Esophagus squamous epithelium (tissue), 4 donors: ENCODE data around the gene UTP14A.

Source experiments
- POLR2A ChIP-seq, 4 donors: fragments of 450-650 bp; IDR thresholded peaks; one replicate each; pipeline ENCODE4 v1.6.1; 2017; ENCODE audit warnings: antibody characterized with exemption in 4 of 4, mild to moderate bottlenecking in 4 of 4, moderate library complexity in 3 of 4
- TF ChIP-seq, protein P1 (sequence below), 6 experiments: fragments of 450-650 bp in 4 of 6; fragments of 200-600 bp in 2 of 6; sonication (generic) in 2 of 6; IDR thresholded peaks; one replicate each; pipeline ENCODE4 v1.5.1; 2016 to 2019; ENCODE audit warnings: antibody characterized with exemption in 6 of 6, mild to moderate bottlenecking in 4 of 6, moderate library complexity in 4 of 6

DNA sequence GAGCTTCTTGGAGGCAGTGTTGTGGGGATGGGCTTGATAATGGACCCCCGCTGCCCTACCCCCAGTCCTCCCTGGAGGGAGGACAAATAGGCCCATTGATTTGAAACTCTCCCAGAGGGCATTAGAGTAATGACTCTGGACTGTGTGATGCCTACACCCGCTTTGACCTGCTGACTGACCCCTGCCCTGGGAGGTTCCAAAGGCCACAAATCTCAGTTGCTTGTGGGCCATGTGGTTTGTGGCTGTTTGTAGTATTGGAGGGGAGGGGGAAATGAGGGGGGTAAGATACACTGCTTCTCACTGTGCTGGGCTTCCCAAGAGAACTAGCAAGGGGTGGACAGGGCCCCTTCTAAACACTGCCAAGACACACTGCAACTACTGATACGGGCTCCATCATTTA lies 48.8 kb downstream of the UTP14A start:
- TF ChIP-seq, protein P1, sequence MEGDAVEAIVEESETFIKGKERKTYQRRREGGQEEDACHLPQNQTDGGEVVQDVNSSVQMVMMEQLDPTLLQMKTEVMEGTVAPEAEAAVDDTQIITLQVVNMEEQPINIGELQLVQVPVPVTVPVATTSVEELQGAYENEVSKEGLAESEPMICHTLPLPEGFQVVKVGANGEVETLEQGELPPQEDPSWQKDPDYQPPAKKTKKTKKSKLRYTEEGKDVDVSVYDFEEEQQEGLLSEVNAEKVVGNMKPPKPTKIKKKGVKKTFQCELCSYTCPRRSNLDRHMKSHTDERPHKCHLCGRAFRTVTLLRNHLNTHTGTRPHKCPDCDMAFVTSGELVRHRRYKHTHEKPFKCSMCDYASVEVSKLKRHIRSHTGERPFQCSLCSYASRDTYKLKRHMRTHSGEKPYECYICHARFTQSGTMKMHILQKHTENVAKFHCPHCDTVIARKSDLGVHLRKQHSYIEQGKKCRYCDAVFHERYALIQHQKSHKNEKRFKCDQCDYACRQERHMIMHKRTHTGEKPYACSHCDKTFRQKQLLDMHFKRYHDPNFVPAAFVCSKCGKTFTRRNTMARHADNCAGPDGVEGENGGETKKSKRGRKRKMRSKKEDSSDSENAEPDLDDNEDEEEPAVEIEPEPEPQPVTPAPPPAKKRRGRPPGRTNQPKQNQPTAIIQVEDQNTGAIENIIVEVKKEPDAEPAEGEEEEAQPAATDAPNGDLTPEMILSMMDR (IDR thresholded peaks at IDR 0.05) = no peak
- no peak for TF ChIP-seq POLR2A (IDR thresholded peaks at IDR 0.05)
